Hepatocyte (in vitro differentiated cells): ENCODE results near the gene NTNG2. TPM values are rescaled to one million over a fixed set of nuclear protein-coding genes. Genes with fewer than 3 reads are reported as not detected.

Source experiments
- DNase-seq: peaks from one replicate; pipeline ENCODE4 v3.0.0-alpha.2; 2016; ENCODE audit warnings: low spot score
- H2AFZ ChIP-seq: fragments of 200-600 bp; sonication (generic); 2 replicates; pipeline ENCODE4 v1.6.0; 2016; ENCODE audit warnings: antibody characterized with exemption, mild to moderate bottlenecking
- H3K27ac ChIP-seq: fragments of 200-600 bp; sonication (generic); 2 replicates; pipeline ENCODE4 v1.5.1; 2016; ENCODE audit warnings: mild to moderate bottlenecking
- H3K27me3 ChIP-seq: fragments of 200-600 bp; sonication (generic); 2 replicates; pipeline ENCODE4 v1.6.1; 2016
- H3K36me3 ChIP-seq: fragments of 200-600 bp; sonication (generic); replicated peaks from 2 replicates; pipeline ENCODE4 v1.5.1; 2016; ENCODE audit warnings: low read depth; ENCODE audit not compliant: insufficient read depth
- H3K4me1 ChIP-seq: fragments of 200-600 bp; sonication (generic); 2 replicates; pipeline ENCODE4 v1.5.1; 2016; ENCODE audit warnings: mild to moderate bottlenecking, moderate library complexity; ENCODE audit not compliant: insufficient read depth
- H3K4me2 ChIP-seq: fragments of 200-600 bp; sonication (generic); 2 replicates; pipeline ENCODE4 v1.6.0; 2016
- H3K4me3 ChIP-seq: fragments of 200-600 bp; sonication (generic); 2 replicates; pipeline ENCODE4 v1.5.1; 2016; ENCODE audit warnings: mild to moderate bottlenecking
- H3K79me2 ChIP-seq: fragments of 200-600 bp; sonication (generic); 2 replicates; pipeline ENCODE4 v1.6.0; 2017; ENCODE audit warnings: mild to moderate bottlenecking
- H3K9me2 ChIP-seq: fragments of 200-600 bp; sonication (generic); replicated peaks from 2 replicates; pipeline ENCODE4 v1.6.0; 2017; ENCODE audit warnings: mild to moderate bottlenecking; ENCODE audit not compliant: insufficient read depth
- H3K9me3 ChIP-seq: fragments of 200-600 bp; sonication (generic); 2 replicates; pipeline ENCODE4 v1.5.1; 2016; ENCODE audit warnings: low read depth, mild to moderate bottlenecking
- H4K20me1 ChIP-seq: fragments of 200-600 bp; sonication (generic); 2 replicates; pipeline ENCODE4 v1.6.0; 2016; ENCODE audit warnings: mild to moderate bottlenecking; ENCODE audit not compliant: insufficient read depth, poor library complexity, severe bottlenecking
- CTCF ChIP-seq: fragments of 200-600 bp; sonication (generic); IDR thresholded peaks from 2 replicates; pipeline ENCODE4 v1.5.1; 2016; ENCODE audit warnings: antibody characterized with exemption, mild to moderate bottlenecking; ENCODE audit not compliant: poor library complexity
- EZH2 ChIP-seq: fragments of 200-600 bp; sonication (generic); IDR thresholded peaks from 2 replicates; pipeline ENCODE4 v1.6.1; 2016; ENCODE audit warnings: antibody characterized with exemption, mild to moderate bottlenecking, borderline replicate concordance
- EZH2phosphoT487 ChIP-seq: fragments of 200-600 bp; sonication (generic); IDR thresholded peaks from one replicate; pipeline ENCODE4 v1.6.1; 2018; ENCODE audit warnings: antibody characterized with exemption, mild to moderate bottlenecking, low read depth, moderate library complexity; ENCODE audit not compliant: unreplicated experiment, severe bottlenecking
- WGBS: methylation state at CpG from one replicate; pipeline ENCODE4 v1.1.6; 2016; ENCODE audit warnings: low lambda C conversion rate; ENCODE audit errors: missing lambda C conversion rate; 5-methylcytosine and 5-hydroxymethylcytosine counted together
- polyA plus RNA-seq: library from polyadenylated mRNA; unstranded; fragments of >200 nt; fragmentation: Nextera tagmentation; extraction: Ambion mirVana; gene quantifications from 2 replicates; pipeline ENCODE4 v1.2.1, GENCODE V29; 2016
- total RNA-seq: library from RNA; depleted of rRNA; stranded (reverse); fragments of >200 nt; gene quantifications from 2 replicates; pipeline ENCODE4 v1.2.3, GENCODE V29; 2014

Gene NTNG2
- total and polyA plus RNA-seq, 2 experiments from 2014 or later: 0.48 to 1.8 TPM

GRCh38 chr9:132244582-132245455 is 83.0 kb downstream of the NTNG2 start:
- no peak for TF ChIP-seq EZH2phosphoT487
- no peak for TF ChIP-seq CTCF
- no peak for TF ChIP-seq EZH2
- 71% methylated on average over 19 of the region's 19 CpGs for WGBS
- Histone ChIP-seq H3K27me3 (no peaks in the 10 kb centered on the region), H3K36me3 (no peaks in the 10 kb centered on the region), H3K4me1 (peaks cover 17% of the 10 kb centered on the region), H3K27ac (no peak overlapping the region), H3K4me3 (no peak overlapping the region), H3K9me3 (no peaks in the 10 kb centered on the region), H3K9me2 (no peaks in the 10 kb centered on the region), H4K20me1 (no peaks in the 10 kb centered on the region), H3K4me2 (no peak overlapping the region), H3K79me2 (no peaks in the 10 kb centered on the region), H2AFZ (no peak overlapping the region)
- DNase-seq: no peak

DNA sequence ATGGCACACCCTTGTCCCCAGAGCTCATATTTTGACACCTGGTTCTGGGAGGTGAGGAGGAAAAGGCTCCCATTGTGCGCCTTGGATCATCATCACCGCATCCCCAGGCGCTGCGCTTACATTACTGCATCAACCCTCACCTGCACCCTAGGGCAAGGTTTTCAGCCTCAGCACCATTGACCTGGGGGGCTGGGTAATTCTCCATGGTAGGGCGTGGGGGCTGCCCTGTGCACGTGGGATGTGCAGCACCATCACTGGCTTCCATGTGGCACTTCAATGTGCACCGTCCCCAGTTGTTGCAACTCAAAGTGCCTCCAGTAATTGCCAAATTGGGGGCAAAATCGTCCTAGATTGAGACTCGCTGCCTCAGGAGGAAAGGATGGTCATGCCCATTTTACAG is 83.6 kb downstream of the NTNG2 start:
- H3K4me2 ChIP-seq: no peak overlapping the region
- no peaks in the 10 kb centered on the region for H3K27me3 ChIP-seq
- H3K36me3 ChIP-seq: no peaks in the 10 kb centered on the region
- TF ChIP-seq EZH2phosphoT487 (no peak), EZH2 (no peak), CTCF (no peak)
- H4K20me1 ChIP-seq: no peaks in the 10 kb centered on the region
- DNase-seq: no peak
- peaks cover 17% of the 10 kb centered on the region for H3K4me1 ChIP-seq
- H3K9me2 ChIP-seq: no peaks in the 10 kb centered on the region
- H2AFZ ChIP-seq: no peak overlapping the region
- H3K27ac ChIP-seq: no peak overlapping the region
- WGBS: 90% methylated on average over 9 of the region's 9 CpGs
- H3K79me2 ChIP-seq: no peaks in the 10 kb centered on the region
- no peak overlapping the region for H3K4me3 ChIP-seq
- no peaks in the 10 kb centered on the region for H3K9me3 ChIP-seq

DNA sequence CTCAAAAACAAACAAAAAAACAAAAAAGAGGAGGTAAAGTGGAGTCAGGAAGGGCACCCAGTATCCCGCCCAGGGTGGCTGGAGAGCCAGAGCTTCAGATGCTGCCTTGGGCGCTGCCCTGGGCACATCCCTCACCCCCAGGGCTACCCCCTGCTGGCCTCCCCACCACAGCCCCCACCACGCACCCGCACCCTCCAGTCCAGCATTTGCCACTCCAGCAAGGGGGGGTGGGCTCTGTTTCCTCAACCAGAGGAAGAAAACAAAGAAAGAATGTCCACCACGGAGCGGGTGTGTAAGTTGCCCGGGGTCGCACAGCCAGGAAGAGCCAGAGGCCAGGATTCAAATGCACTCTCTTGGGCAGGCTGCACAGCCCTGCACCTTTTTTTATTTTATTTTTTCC is 86.1 kb downstream of the NTNG2 start:
- H3K4me2 ChIP-seq: no peak overlapping the region
- no peaks in the 10 kb centered on the region for H3K36me3 ChIP-seq
- TF ChIP-seq CTCF (no peak), EZH2 (no peak), EZH2phosphoT487 (no peak)
- H3K9me3 ChIP-seq: no peaks in the 10 kb centered on the region
- no peak overlapping the region for H3K4me3 ChIP-seq
- DNase-seq: no peak
- H3K27me3 ChIP-seq: no peaks in the 10 kb centered on the region
- no peak overlapping the region for H2AFZ ChIP-seq
- H3K79me2 ChIP-seq: no peaks in the 10 kb centered on the region
- WGBS: 85% methylated on average over 8 of the region's 8 CpGs
- H3K4me1 ChIP-seq: peaks cover 8% of the 10 kb centered on the region
- no peaks in the 10 kb centered on the region for H4K20me1 ChIP-seq
- H3K27ac ChIP-seq: no peak overlapping the region
- no peaks in the 10 kb centered on the region for H3K9me2 ChIP-seq
